ENCODE data around the gene TMEM140. TPM values are rescaled to one million over a fixed set of nuclear protein-coding genes. Genes with fewer than 3 reads are reported as not detected.

The TMEM140 gene
- total and polyA plus RNA-seq, 2 experiments from 2014 or later, result 1.6 to 6.1 TPM

GRCh38 chr7:135204876-135205275 is 57.0 kb downstream of the TMEM140 start:
- Histone ChIP-seq H3K36me3 (ENCODE audit: low read depth) (peaks cover 11% of the 10 kb centered on the region; the same call in 1 of the 2 replicates), H3K4me3 (no peak overlapping the region), H2AFZ (no peak overlapping the region), H3F3A (ENCODE audit: insufficient read depth) (no peaks in the 10 kb centered on the region), H4K20me1 (ENCODE audit: insufficient read depth) (no peaks in the 10 kb centered on the region), H3K4me2 (ENCODE audit: unreplicated experiment) (no peak overlapping the region), H3K9ac (no peak overlapping the region), H3K27me3 (replicated peaks; ENCODE audit: insufficient read depth) (no peaks in the 10 kb centered on the region), H3K4me1 (ENCODE audit: insufficient read depth) (no peaks in the 10 kb centered on the region), H3K9me2 (ENCODE audit: insufficient read depth) (no peaks in the 10 kb centered on the region), H3K27ac (no peak overlapping the region), H3K79me2 (ENCODE audit: insufficient read depth) (peaks cover 4% of the 10 kb centered on the region; the same call in 1 of the 2 replicates), H3K9me3 (ENCODE audit: low read depth) (no peaks in the 10 kb centered on the region)
- 73 to 77% methylated on average over 5 of the region's 5 CpGs for WGBS, 2 experiments (ENCODE audit: low coverage in 1 of 2, low lambda C conversion rate in 2 of 2, missing lambda C conversion rate in 2 of 2)
- TF ChIP-seq EZH2 (IDR thresholded peaks at IDR 0.05; ENCODE audit: insufficient read depth, poor library complexity, severe bottlenecking) (no peak), EZH2phosphoT487 (IDR thresholded peaks at IDR 0.05; ENCODE audit: insufficient read depth, low read depth) (no peak)
- in situ Hi-C loops (cut with MboI), result no loop called here
- DNase-seq, result no peak

- H3K9me2 ChIP-seq (ENCODE audit: insufficient read depth), result no peaks in the 10 kb centered on the region
- H3K9ac ChIP-seq, result no peak overlapping the region
- H3K4me2 ChIP-seq (ENCODE audit: unreplicated experiment), result no peak overlapping the region
- H3K4me3 ChIP-seq, result no peak overlapping the region
- H4K20me1 ChIP-seq (ENCODE audit: insufficient read depth), result no peaks in the 10 kb centered on the region
- H3K27ac ChIP-seq, result no peak overlapping the region
- H2AFZ ChIP-seq, result no peak overlapping the region
- H3K36me3 ChIP-seq (ENCODE audit: low read depth), result peaks cover 11% of the 10 kb centered on the region; the same call in 1 of the 2 replicates
- no peaks in the 10 kb centered on the region; the same call in 1 of the 2 replicates for H3K4me1 ChIP-seq (ENCODE audit: insufficient read depth)
- H3K27me3 ChIP-seq (replicated peaks; ENCODE audit: insufficient read depth), result no peaks in the 10 kb centered on the region
- no peak for DNase-seq
- no peaks in the 10 kb centered on the region for H3F3A ChIP-seq (ENCODE audit: insufficient read depth)
- WGBS, 2 experiments (ENCODE audit: low coverage in 1 of 2, low lambda C conversion rate in 2 of 2, missing lambda C conversion rate in 2 of 2), result 64 to 70% methylated on average over 8 of the region's 8 CpGs
- no peak for TF ChIP-seq EZH2phosphoT487 (IDR thresholded peaks at IDR 0.05; ENCODE audit: insufficient read depth, low read depth)
- no peak for TF ChIP-seq EZH2 (IDR thresholded peaks at IDR 0.05; ENCODE audit: insufficient read depth, poor library complexity, severe bottlenecking)
- peaks cover 9% of the 10 kb centered on the region; the same call in 1 of the 2 replicates for H3K79me2 ChIP-seq (ENCODE audit: insufficient read depth)
- H3K9me3 ChIP-seq (ENCODE audit: low read depth), result no peaks in the 10 kb centered on the region
- in situ Hi-C loops (cut with MboI), result no loop called here
These were observed 58.0 kb downstream of the TMEM140 start for GRCh38 chr7:135205850-135206249.

DNA sequence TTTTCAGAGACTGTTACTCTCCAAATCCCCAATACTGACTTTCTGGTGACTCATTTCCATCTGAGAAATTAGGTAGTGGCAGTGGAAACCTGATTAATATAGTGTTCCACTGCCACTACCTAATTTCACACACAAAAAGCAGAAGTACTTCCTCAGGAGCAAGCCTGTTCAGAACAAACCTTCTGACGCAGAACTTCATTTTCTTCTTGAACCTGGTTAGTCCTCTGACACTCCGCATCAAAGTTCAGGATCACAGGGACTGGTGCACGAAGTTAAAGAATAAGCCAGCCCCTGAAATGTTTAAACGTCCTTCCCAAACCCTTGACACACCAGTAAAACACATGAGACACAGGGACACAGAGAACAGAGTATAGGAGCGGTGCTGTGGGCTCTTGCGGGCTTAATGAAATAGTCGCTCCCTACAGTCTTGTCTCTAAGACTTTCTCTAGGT is 59.1 kb downstream of the TMEM140 start:
- Histone ChIP-seq H3K79me2 (ENCODE audit: insufficient read depth) (peaks cover 9% of the 10 kb centered on the region; the same call in 1 of the 2 replicates), H3K27ac (no peak overlapping the region), H3K9ac (no peak overlapping the region), H2AFZ (no peak overlapping the region), H3K4me1 (ENCODE audit: insufficient read depth) (no peaks in the 10 kb centered on the region; the same call in 1 of the 2 replicates), H3K9me3 (ENCODE audit: low read depth) (no peaks in the 10 kb centered on the region), H3K4me2 (ENCODE audit: unreplicated experiment) (no peak overlapping the region), H3K36me3 (ENCODE audit: low read depth) (peaks cover 8% of the 10 kb centered on the region; the same call in 1 of the 2 replicates), H3F3A (ENCODE audit: insufficient read depth) (peaks cover 2% of the 10 kb centered on the region), H3K9me2 (ENCODE audit: insufficient read depth) (no peaks in the 10 kb centered on the region), H3K27me3 (replicated peaks; ENCODE audit: insufficient read depth) (no peaks in the 10 kb centered on the region), H3K4me3 (no peak overlapping the region), H4K20me1 (ENCODE audit: insufficient read depth) (no peaks in the 10 kb centered on the region)
- no peak for DNase-seq
- TF ChIP-seq EZH2 (IDR thresholded peaks at IDR 0.05; ENCODE audit: insufficient read depth, poor library complexity, severe bottlenecking), result no peak
- no peak for TF ChIP-seq EZH2phosphoT487 (IDR thresholded peaks at IDR 0.05; ENCODE audit: insufficient read depth, low read depth)
- WGBS, 2 experiments (ENCODE audit: low coverage in 1 of 2, low lambda C conversion rate in 2 of 2, missing lambda C conversion rate in 2 of 2), result 88 to 90% methylated on average over 7 of the region's 7 CpGs
- in situ Hi-C loops (cut with MboI), result no loop called here

- H2AFZ ChIP-seq, result no peak overlapping the region
- no peak overlapping the region for H3K4me2 ChIP-seq (ENCODE audit: unreplicated experiment)
- H3K9me3 ChIP-seq (ENCODE audit: low read depth), result no peaks in the 10 kb centered on the region
- no peaks in the 10 kb centered on the region; the same call in 1 of the 2 replicates for H3K4me1 ChIP-seq (ENCODE audit: insufficient read depth)
- TF ChIP-seq EZH2 (IDR thresholded peaks at IDR 0.05; ENCODE audit: insufficient read depth, poor library complexity, severe bottlenecking) (no peak), EZH2phosphoT487 (IDR thresholded peaks at IDR 0.05; ENCODE audit: insufficient read depth, low read depth) (no peak)
- no peak overlapping the region for H3K9ac ChIP-seq
- H3K9me2 ChIP-seq (ENCODE audit: insufficient read depth), result no peaks in the 10 kb centered on the region
- H3K27ac ChIP-seq, result no peak overlapping the region
- H3F3A ChIP-seq (ENCODE audit: insufficient read depth), result peaks cover 4% of the 10 kb centered on the region
- 94 to 96% methylated on average over 8 of the region's 8 CpGs for WGBS, 2 experiments (ENCODE audit: low coverage in 1 of 2, low lambda C conversion rate in 2 of 2, missing lambda C conversion rate in 2 of 2)
- peaks cover 5% of the 10 kb centered on the region; the same call in 1 of the 2 replicates for H3K36me3 ChIP-seq (ENCODE audit: low read depth)
- no peak for DNase-seq
- peaks cover 9% of the 10 kb centered on the region; the same call in 1 of the 2 replicates for H3K79me2 ChIP-seq (ENCODE audit: insufficient read depth)
- H3K27me3 ChIP-seq (replicated peaks; ENCODE audit: insufficient read depth), result no peaks in the 10 kb centered on the region
- no peak overlapping the region for H3K4me3 ChIP-seq
- in situ Hi-C loops (cut with MboI), result no loop called here
- H4K20me1 ChIP-seq (ENCODE audit: insufficient read depth), result no peaks in the 10 kb centered on the region
These were observed 59.7 kb downstream of the TMEM140 start for GRCh38 chr7:135207406-135208101.

All from GM23248 (cell line).